Measurements from ENCODE around the gene GJA5. TPM values are rescaled to one million over a fixed set of nuclear protein-coding genes. Genes with fewer than 3 reads are reported as not detected.

Gene GJA5
- total RNA-seq, 1 experiment from 2014 or later, result 0.39 TPM

DNA sequence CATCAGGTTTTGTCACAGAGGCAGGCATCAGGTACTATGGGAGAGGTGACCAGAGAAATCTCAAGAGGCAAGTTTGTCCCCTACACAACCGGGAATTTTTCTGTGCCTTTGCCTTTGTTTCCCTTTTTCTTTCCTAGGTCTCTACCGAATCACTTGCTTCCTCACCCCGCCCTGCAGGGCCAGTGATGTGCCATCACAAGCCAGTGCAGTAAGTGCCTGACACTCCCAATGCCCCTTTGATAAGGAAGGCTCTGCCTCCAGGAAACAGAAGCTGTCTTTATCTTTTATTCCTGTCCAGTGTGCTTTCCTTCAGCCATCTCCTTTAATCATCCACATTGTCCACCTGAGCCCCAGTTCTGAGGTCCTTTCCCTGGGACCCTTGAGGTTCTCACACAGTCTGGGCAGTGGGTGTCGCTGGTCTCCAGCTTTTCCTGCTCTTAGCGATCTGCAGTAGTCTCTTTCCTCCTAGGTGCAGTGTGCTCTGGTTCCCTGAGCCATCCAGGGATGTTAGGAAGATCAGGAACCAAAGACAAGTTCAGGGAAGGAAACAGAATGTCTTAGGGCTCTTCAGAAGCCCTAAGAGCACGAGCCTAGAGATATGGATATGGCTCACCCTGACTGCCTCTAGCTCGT, 36.6 kb downstream of the GJA5 start:
- WGBS (ENCODE audit: extremely low coverage, insufficient read length, low lambda C conversion rate), result no CpG with 5 or more reads among the region's 7 CpGs
- H4K8ac ChIP-seq (replicated peaks; ENCODE audit: insufficient read length, low read depth, low read length), result no peak overlapping the region
- Mint-ChIP-seq H3K9me3 (peaks cover 9% of the 10 kb centered on the region in 2 experiments), H3K27me3 (ENCODE audit: low read depth) (no peaks in the 10 kb centered on the region), H3K27ac (no peak overlapping the region), H3K4me3 (no peak overlapping the region), H3K36me3 (ENCODE audit: insufficient read depth in 1 of 3, low read depth in 3 of 3) (peaks cover 1 to 5% (median 2%) of the 10 kb centered on the region in 3 experiments; a peak in 3 of 7 replicates), H3K4me1 (peaks cover 25 to 28% of the 10 kb centered on the region in 2 experiments)
- no peak overlapping the region for H2BK15ac ChIP-seq (ENCODE audit: low read depth, low read length)
- H2AFZ ChIP-seq (ENCODE audit: low read length), result no peak overlapping the region
- H3K4me2 ChIP-seq (ENCODE audit: insufficient read depth, insufficient read length, low read length), result no peak overlapping the region
- H3K27me3 ChIP-seq (ENCODE audit: insufficient read depth, low read length), result peaks cover 3% of the 10 kb centered on the region; the same call in 1 of the 2 replicates
- H3K56ac ChIP-seq (ENCODE audit: insufficient read length, low read depth, low read length), result no peak overlapping the region
- H3T11ph ChIP-seq (ENCODE audit: low read length), result no peak overlapping the region
- no peak overlapping the region for H3K4ac ChIP-seq (ENCODE audit: low read depth, low read length)
- H3K79me2 ChIP-seq (ENCODE audit: insufficient read depth, low read length), result no peaks in the 10 kb centered on the region
- H3K18ac ChIP-seq (ENCODE audit: insufficient read length, low read depth, low read length), result no peak overlapping the region
- peaks cover 2% of the 10 kb centered on the region; the same call in 1 of the 2 replicates for H3K4me1 ChIP-seq (ENCODE audit: insufficient read depth, low read length)
- H3K27ac ChIP-seq (ENCODE audit: insufficient read length, low read depth, low read length), result no peak overlapping the region
- no peak overlapping the region for H2BK5ac ChIP-seq (ENCODE audit: insufficient read length, low read length)
- no peak overlapping the region for H2BK12ac ChIP-seq (ENCODE audit: insufficient read length, low read depth, low read length)
- no peaks in the 10 kb centered on the region for H3K23me2 ChIP-seq (ENCODE audit: insufficient read length, low read depth, low read length, poor library complexity, severe bottlenecking)
- H4K91ac ChIP-seq (ENCODE audit: insufficient read length, low read depth, low read length), result no peak overlapping the region
- TF ChIP-seq, protein P1, sequence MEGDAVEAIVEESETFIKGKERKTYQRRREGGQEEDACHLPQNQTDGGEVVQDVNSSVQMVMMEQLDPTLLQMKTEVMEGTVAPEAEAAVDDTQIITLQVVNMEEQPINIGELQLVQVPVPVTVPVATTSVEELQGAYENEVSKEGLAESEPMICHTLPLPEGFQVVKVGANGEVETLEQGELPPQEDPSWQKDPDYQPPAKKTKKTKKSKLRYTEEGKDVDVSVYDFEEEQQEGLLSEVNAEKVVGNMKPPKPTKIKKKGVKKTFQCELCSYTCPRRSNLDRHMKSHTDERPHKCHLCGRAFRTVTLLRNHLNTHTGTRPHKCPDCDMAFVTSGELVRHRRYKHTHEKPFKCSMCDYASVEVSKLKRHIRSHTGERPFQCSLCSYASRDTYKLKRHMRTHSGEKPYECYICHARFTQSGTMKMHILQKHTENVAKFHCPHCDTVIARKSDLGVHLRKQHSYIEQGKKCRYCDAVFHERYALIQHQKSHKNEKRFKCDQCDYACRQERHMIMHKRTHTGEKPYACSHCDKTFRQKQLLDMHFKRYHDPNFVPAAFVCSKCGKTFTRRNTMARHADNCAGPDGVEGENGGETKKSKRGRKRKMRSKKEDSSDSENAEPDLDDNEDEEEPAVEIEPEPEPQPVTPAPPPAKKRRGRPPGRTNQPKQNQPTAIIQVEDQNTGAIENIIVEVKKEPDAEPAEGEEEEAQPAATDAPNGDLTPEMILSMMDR (conservative IDR thresholded peaks at IDR 0.05), result peak; percentile 90
- no peak overlapping the region for H3K23ac ChIP-seq (ENCODE audit: insufficient read length, low read depth, low read length)
- no peak overlapping the region for H3K9ac ChIP-seq (ENCODE audit: extremely low read depth, insufficient read length, low read length)
- H4K20me1 ChIP-seq (ENCODE audit: control insufficient read depth, insufficient read depth, insufficient read length), result no peaks in the 10 kb centered on the region
- no peak overlapping the region for H3K14ac ChIP-seq (ENCODE audit: insufficient read depth, low read length)
- peaks cover 4% of the 10 kb centered on the region for H3K9me3 ChIP-seq (ENCODE audit: control insufficient read depth, low read depth, low read length)
- H2BK20ac ChIP-seq (ENCODE audit: low read depth, low read length, poor library complexity, severe bottlenecking), result no peak overlapping the region
- no peak overlapping the region for H2BK120ac ChIP-seq (ENCODE audit: low read depth, low read length, poor library complexity, severe bottlenecking)
- no peak overlapping the region for H2AK5ac ChIP-seq (ENCODE audit: insufficient read length, low read length)
- peak; percentile 82 for DNase-seq
- no peak overlapping the region for H4K5ac ChIP-seq (ENCODE audit: insufficient read length, low read depth, low read length)
- H3K79me1 ChIP-seq (ENCODE audit: insufficient read depth, low read depth, low read length, poor library complexity, severe bottlenecking), result no peaks in the 10 kb centered on the region
